AG04450 (cell line): Measurements from ENCODE around the gene TP53I11. TPM values are rescaled to one million over a fixed set of nuclear protein-coding genes. Genes with fewer than 3 reads are reported as not detected.

ENCODE experiments used
- CTCF ChIA-PET: fragments of 300-600, 350-600 bp; formaldehyde crosslinking; extraction: SDS; loops from one replicate; lab custom pipeline; 2022; ENCODE audit warnings: antibody characterized with exemption, inconsistent platforms; lab: Charles Lee
- POLR2A ChIA-PET: fragments of 350-600 bp; formaldehyde crosslinking; extraction: SDS; loops from one replicate; lab custom pipeline; 2021; ENCODE audit warnings: antibody characterized with exemption, inconsistent platforms; lab: Yijun Ruan, JAX
- DNase-seq: peaks from one replicate; pipeline ENCODE4 v3.0.0-alpha.2; 2011; ENCODE audit warnings: low read depth, low spot score
- H3K27ac ChIP-seq: one replicate; pipeline ENCODE4 v1.5.1; 2012; ENCODE audit warnings: low read depth, low read length, control low read depth
- H3K27me3 ChIP-seq: one replicate; pipeline ENCODE4 v1.6.0; 2012; ENCODE audit warnings: low read length; ENCODE audit not compliant: control insufficient read depth, insufficient read depth
- H3K4me3 ChIP-seq: 2 replicates; pipeline ENCODE4 v1.5.1; 2011; ENCODE audit warnings: mild to moderate bottlenecking, low read depth, low read length, control low read depth
- H3K9me3 ChIP-seq: 2 replicates; pipeline ENCODE4 v1.5.1; 2012; ENCODE audit warnings: low read length; ENCODE audit not compliant: control insufficient read depth, insufficient read depth
- polyA plus RNA-seq: library from polyadenylated mRNA; depleted of rRNA; stranded (reverse); fragments of >200 nt; gene quantifications from 2 replicates; pipeline ENCODE4 v1.2.3, GENCODE V29; 2011
- TF ChIP-seq, protein P1 (sequence below): IDR thresholded peaks from 2 replicates; pipeline ENCODE4 v1.5.1; 2011; ENCODE audit warnings: low read depth, low read length, control low read depth, inconsistent platforms

Gene TP53I11
- polyA plus RNA-seq, 1 experiment = 6.3 TPM

DNA sequence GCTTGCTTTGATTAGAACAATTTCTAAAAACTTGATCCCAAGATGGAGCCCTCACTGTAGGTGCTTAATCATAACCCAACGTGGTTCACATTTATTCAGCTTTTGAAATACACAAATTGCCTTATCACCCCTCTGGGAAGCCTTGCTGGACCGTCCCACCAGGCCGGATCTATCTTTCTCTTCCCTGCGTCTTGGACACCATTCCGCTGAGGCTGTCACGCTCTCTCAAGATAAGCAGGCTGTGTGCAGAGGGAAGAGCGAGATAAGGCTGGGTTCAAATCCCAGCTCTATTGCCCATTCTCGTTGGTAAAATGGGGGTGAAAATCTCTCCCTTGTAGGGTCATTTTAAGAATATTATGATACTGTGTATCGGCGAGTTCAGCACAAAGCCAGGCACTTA lies 20.5 kb upstream of the TP53I11 start:
- H3K27me3 ChIP-seq = peaks cover 9% of the 10 kb centered on the region
- DNase-seq = no peak
- H3K4me3 ChIP-seq = no peak overlapping the region
- ChIA-PET POLR2A (no interaction called here), CTCF (no interaction called here)
- H3K27ac ChIP-seq = no peak overlapping the region
- TF ChIP-seq, protein P1, sequence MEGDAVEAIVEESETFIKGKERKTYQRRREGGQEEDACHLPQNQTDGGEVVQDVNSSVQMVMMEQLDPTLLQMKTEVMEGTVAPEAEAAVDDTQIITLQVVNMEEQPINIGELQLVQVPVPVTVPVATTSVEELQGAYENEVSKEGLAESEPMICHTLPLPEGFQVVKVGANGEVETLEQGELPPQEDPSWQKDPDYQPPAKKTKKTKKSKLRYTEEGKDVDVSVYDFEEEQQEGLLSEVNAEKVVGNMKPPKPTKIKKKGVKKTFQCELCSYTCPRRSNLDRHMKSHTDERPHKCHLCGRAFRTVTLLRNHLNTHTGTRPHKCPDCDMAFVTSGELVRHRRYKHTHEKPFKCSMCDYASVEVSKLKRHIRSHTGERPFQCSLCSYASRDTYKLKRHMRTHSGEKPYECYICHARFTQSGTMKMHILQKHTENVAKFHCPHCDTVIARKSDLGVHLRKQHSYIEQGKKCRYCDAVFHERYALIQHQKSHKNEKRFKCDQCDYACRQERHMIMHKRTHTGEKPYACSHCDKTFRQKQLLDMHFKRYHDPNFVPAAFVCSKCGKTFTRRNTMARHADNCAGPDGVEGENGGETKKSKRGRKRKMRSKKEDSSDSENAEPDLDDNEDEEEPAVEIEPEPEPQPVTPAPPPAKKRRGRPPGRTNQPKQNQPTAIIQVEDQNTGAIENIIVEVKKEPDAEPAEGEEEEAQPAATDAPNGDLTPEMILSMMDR = no peak
- H3K9me3 ChIP-seq = no peaks in the 10 kb centered on the region

DNA sequence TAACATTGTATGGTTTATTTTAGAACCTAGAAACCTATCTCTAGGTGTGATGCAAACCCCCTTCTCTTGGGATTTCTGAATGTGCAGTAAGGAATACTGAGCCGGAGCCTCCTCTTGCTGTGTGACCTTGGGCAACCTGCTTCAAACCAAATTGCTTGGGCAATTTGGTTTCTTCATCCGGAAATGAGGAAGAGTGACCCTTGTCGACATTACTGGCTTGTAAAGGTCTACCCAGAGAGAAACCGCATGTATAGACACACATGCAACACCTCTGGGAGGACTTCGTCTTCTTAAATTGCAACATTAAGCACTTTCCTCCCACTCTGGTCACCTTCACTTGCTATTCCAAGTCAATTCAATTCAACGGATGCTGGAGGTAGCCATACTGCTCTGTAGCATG lies 19.6 kb upstream of the TP53I11 start:
- ChIA-PET POLR2A (no interaction called here), CTCF (no interaction called here)

DNA sequence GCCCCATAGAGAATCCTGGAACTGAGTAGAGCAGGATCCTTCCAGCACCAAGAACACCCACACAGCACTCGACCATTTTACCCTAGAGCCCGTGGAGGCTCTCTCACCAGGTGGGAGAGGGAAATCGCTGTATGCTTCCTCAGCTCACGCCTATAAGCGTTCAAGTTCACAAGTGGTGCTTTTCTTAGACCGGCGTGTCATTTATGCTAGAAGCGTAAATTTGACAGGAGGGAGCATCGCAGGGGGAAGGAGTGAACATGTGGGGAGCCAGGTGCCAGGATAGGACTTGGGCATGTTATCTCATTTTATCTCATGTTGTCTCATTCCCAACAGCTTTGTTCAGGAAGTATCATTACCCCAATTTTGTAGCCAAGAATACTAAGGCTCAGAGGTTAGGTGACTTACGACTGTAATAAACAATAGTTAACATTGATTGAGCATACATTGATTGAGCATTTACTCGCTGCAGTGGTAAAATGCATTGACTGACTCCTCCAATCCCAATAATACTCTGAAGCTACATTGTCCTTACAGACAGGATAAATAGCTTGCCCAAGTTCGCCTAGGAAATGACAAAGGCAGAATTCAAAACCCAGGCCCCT lies 19.1 kb upstream of the TP53I11 start:
- peaks cover 11% of the 10 kb centered on the region for H3K27me3 ChIP-seq
- TF ChIP-seq, protein P1 = no peak
- H3K27ac ChIP-seq = no peak overlapping the region
- ChIA-PET CTCF (interaction anchor here (1.1 kb wide), 1 partner anchor 31 kb away, joined by 3 read pairs; no protein-coding TSS in a partner anchor), POLR2A (no interaction called here)
- DNase-seq = no peak
- no peaks in the 10 kb centered on the region for H3K9me3 ChIP-seq
- H3K4me3 ChIP-seq = no peak overlapping the region

More for the DNA sequence above, 19.6 kb upstream of the TP53I11 start:
- Histone ChIP-seq H3K9me3 (no peaks in the 10 kb centered on the region), H3K4me3 (no peak overlapping the region), H3K27me3 (peaks cover 9% of the 10 kb centered on the region), H3K27ac (no peak overlapping the region)
- TF ChIP-seq, protein P1 = no peak
- no peak for DNase-seq

DNA sequence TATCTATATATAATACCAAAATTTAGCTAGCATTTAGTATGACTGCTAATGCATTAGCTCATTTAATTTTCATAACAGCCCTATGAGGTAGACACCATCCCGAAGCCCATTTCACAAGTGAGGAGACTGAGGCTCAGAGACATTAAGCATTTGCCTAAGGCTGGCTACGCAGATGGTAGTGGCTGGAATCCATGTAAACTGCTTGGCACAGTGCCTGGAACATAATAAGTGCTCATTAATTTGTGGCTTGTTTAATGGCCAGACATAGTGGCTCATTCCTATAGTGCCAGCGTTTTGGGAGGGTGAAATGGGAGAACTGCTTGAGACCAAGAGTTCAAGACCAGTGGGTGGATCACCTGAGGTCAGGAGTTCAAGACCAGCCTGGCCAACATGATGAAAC lies 17.8 kb upstream of the TP53I11 start:
- H3K9me3 ChIP-seq = no peaks in the 10 kb centered on the region
- POLR2A ChIA-PET = no interaction called here
- TF ChIP-seq, protein P1 = no peak
- DNase-seq = no peak
- peaks cover 19% of the 10 kb centered on the region for H3K27me3 ChIP-seq
- H3K4me3 ChIP-seq = no peak overlapping the region
- CTCF ChIA-PET = no interaction called here
- no peak overlapping the region for H3K27ac ChIP-seq

DNA sequence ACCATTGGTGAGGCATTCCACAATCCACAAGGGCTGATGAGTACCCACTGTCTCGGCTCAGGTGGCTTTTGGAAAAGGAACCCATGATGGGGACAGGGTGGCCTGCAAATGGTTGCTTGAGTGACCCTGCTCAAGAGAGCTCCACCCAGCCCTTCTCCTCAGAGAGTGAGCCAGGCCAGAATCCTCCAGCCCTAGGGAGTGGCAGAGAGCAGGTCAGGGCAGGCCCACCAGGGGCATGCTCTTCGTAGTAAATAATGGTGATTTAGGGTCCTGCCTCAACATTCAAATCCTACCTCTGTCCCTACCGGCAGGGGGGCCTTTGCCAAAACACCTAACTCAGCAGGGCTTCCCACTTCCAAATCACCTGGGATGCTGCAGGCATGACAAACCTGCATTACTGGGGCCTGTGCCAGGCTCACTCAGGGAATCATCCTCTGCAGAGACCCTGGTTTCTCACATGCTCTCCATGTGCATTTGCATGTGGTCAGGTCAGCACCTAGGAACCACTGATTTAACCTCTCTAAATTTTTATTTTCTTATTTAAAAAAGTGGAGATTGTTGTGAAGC lies 17.3 kb upstream of the TP53I11 start:
- Histone ChIP-seq H3K27ac (no peak overlapping the region), H3K4me3 (no peak overlapping the region), H3K9me3 (no peaks in the 10 kb centered on the region), H3K27me3 (peaks cover 19% of the 10 kb centered on the region)
- CTCF ChIA-PET = no interaction called here
- POLR2A ChIA-PET = no interaction called here
- no peak for DNase-seq
- TF ChIP-seq, protein P1 = no peak
